Prostate gland (tissue), 2 donors: Measurements from ENCODE around the gene NES.

Experiments used
- POLR2A ChIP-seq: fragments of 450-650 bp; IDR thresholded peaks from one replicate; pipeline ENCODE4 v1.6.1; 2016; ENCODE audit warnings: antibody characterized with exemption, mild to moderate bottlenecking
- POLR2AphosphoS5 ChIP-seq: sonication (generic); formaldehyde crosslinking; IDR thresholded peaks from one replicate; pipeline ENCODE4 v1.6.1; 2017; ENCODE audit warnings: antibody characterized with exemption
- TF ChIP-seq, protein P1 (sequence below), 4 experiments: fragments of 200-600 bp in 2 of 4; fragments of 450-650 bp in 2 of 4; sonication (generic) in 2 of 4; IDR thresholded peaks; 1 replicate in 3 of 4; 2 replicates in 1 of 4; pipeline ENCODE4 v1.5.1; 2016 to 2019; ENCODE audit warnings: antibody characterized with exemption in 4 of 4, mild to moderate bottlenecking in 2 of 4, moderate library complexity in 2 of 4

DNA sequence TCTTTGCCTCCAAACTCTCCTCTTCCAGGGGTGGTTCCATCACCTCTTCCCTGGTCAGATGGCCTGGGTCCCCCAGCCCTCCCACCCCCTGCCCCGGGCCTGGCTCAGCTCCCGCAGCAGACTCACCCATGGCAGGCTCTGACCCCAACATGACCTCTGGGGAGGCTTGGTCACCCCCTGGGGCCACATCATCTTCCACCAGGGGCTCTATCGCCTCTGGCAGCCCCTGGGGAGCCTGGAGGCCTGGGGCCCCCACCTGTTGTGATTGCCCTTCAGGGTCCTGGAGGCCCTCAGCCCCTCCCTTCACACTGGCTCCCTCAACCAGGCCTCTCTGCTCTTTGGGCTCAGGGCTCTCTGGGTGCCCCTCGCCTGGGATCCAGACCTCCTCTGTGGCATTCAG, 6.4 kb downstream of the NES start:
- TF ChIP-seq, protein P1, sequence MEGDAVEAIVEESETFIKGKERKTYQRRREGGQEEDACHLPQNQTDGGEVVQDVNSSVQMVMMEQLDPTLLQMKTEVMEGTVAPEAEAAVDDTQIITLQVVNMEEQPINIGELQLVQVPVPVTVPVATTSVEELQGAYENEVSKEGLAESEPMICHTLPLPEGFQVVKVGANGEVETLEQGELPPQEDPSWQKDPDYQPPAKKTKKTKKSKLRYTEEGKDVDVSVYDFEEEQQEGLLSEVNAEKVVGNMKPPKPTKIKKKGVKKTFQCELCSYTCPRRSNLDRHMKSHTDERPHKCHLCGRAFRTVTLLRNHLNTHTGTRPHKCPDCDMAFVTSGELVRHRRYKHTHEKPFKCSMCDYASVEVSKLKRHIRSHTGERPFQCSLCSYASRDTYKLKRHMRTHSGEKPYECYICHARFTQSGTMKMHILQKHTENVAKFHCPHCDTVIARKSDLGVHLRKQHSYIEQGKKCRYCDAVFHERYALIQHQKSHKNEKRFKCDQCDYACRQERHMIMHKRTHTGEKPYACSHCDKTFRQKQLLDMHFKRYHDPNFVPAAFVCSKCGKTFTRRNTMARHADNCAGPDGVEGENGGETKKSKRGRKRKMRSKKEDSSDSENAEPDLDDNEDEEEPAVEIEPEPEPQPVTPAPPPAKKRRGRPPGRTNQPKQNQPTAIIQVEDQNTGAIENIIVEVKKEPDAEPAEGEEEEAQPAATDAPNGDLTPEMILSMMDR (IDR thresholded peaks at IDR 0.05), result no peak
- TF ChIP-seq POLR2AphosphoS5 (no peak), POLR2A (no peak)
